ENCODE results near the gene LBHD2. TPM values are rescaled to one million over a fixed set of nuclear protein-coding genes. Genes with fewer than 3 reads are reported as not detected.

The LBHD2 gene
- total RNA-seq, 2 experiments from 2014 or later: not detected

- ChIA-PET POLR2A (interaction anchor here (0.6 kb wide), 1 partner anchor 239 kb away, joined by 4 read pairs; no protein-coding TSS in a partner anchor), CTCF (ENCODE audit: unreplicated experiment) (no interaction called here)
- no peaks in the 10 kb centered on the region for H3K9me3 ChIP-seq (ENCODE audit: low read length)
- H3K79me2 ChIP-seq (ENCODE audit: insufficient read depth, low read depth, low read length): no peaks in the 10 kb centered on the region
- no peak overlapping the region for H3K4me2 ChIP-seq (ENCODE audit: low read length)
- no peak overlapping the region for H3K27ac ChIP-seq (ENCODE audit: low read depth, low read length, poor library complexity, severe bottlenecking)
- H3K4me3 ChIP-seq (ENCODE audit: low read depth, low read length, poor library complexity, severe bottlenecking): no peak overlapping the region
- H3K4me1 ChIP-seq (ENCODE audit: insufficient read depth, low read length, poor library complexity, severe bottlenecking): no peaks in the 10 kb centered on the region
- H4K20me1 ChIP-seq (ENCODE audit: insufficient read depth, low read length): no peaks in the 10 kb centered on the region
- no peaks in the 10 kb centered on the region for H3K36me3 ChIP-seq (ENCODE audit: insufficient read depth, low read length)
- TF ChIP-seq EZH2phosphoT487 (IDR thresholded peaks at IDR 0.05; ENCODE audit: borderline replicate concordance, low read depth, low read length): no peak
- TF ChIP-seq CTCF (conservative IDR thresholded peaks at IDR 0.05; ENCODE audit: low read length): no peak
- intact Hi-C loops (cut with micrococcal nuclease; ENCODE audit: unreplicated experiment): no loop called here
- no TSS peak for BruUV-seq (replicated peaks)
- no peak overlapping the region for H2AFZ ChIP-seq (ENCODE audit: low read length)
- DNase-seq (ENCODE audit: low spot score): no peak
- H3K9me2 ChIP-seq (ENCODE audit: insufficient read depth, low read length): no peaks in the 10 kb centered on the region
Measured at GRCh38 chr14:103050935-103051334, 33.1 kb upstream of the LBHD2 start.

GRCh38 chr14:103052407-103052806 lies 31.6 kb upstream of the LBHD2 start:
- intact Hi-C loops (cut with micrococcal nuclease; ENCODE audit: unreplicated experiment): no loop called here
- no peaks in the 10 kb centered on the region for H3K36me3 ChIP-seq (ENCODE audit: insufficient read depth, low read length)
- CTCF ChIA-PET (ENCODE audit: unreplicated experiment): interaction anchor here (0.6 kb wide), 1 partner anchor 53 kb away, joined by 3 read pairs; no protein-coding TSS in a partner anchor
- H3K9me2 ChIP-seq (ENCODE audit: insufficient read depth, low read length): no peaks in the 10 kb centered on the region
- no peak overlapping the region for H3K27ac ChIP-seq (ENCODE audit: low read depth, low read length, poor library complexity, severe bottlenecking)
- H3K79me2 ChIP-seq (ENCODE audit: insufficient read depth, low read depth, low read length): no peaks in the 10 kb centered on the region
- BruUV-seq (replicated peaks): no TSS peak
- H3K9me3 ChIP-seq (ENCODE audit: low read length): no peaks in the 10 kb centered on the region
- no peak overlapping the region for H3K4me2 ChIP-seq (ENCODE audit: low read length)
- no peak for DNase-seq (ENCODE audit: low spot score)
- H3K4me3 ChIP-seq (ENCODE audit: low read depth, low read length, poor library complexity, severe bottlenecking): no peak overlapping the region
- no peaks in the 10 kb centered on the region for H4K20me1 ChIP-seq (ENCODE audit: insufficient read depth, low read length)
- H3K4me1 ChIP-seq (ENCODE audit: insufficient read depth, low read length, poor library complexity, severe bottlenecking): no peaks in the 10 kb centered on the region
- POLR2A ChIA-PET: no interaction called here
- TF ChIP-seq CTCF (conservative IDR thresholded peaks at IDR 0.05; ENCODE audit: low read length) (no peak), EZH2phosphoT487 (IDR thresholded peaks at IDR 0.05; ENCODE audit: borderline replicate concordance, low read depth, low read length) (no peak)
- H2AFZ ChIP-seq (ENCODE audit: low read length): no peak overlapping the region

GRCh38 chr14:103055695-103056094 lies 28.3 kb upstream of the LBHD2 start:
- H2AFZ ChIP-seq (ENCODE audit: low read length): no peak overlapping the region
- ChIA-PET POLR2A (no interaction called here), CTCF (ENCODE audit: unreplicated experiment) (no interaction called here)
- H4K20me1 ChIP-seq (ENCODE audit: insufficient read depth, low read length): no peaks in the 10 kb centered on the region
- no peaks in the 10 kb centered on the region for H3K4me1 ChIP-seq (ENCODE audit: insufficient read depth, low read length, poor library complexity, severe bottlenecking)
- no peaks in the 10 kb centered on the region for H3K9me2 ChIP-seq (ENCODE audit: insufficient read depth, low read length)
- H3K79me2 ChIP-seq (ENCODE audit: insufficient read depth, low read depth, low read length): no peaks in the 10 kb centered on the region
- no peaks in the 10 kb centered on the region for H3K36me3 ChIP-seq (ENCODE audit: insufficient read depth, low read length)
- H3K4me3 ChIP-seq (ENCODE audit: low read depth, low read length, poor library complexity, severe bottlenecking): no peak overlapping the region
- no TSS peak for BruUV-seq (replicated peaks)
- intact Hi-C loops (cut with micrococcal nuclease; ENCODE audit: unreplicated experiment): no loop called here
- no peak overlapping the region for H3K4me2 ChIP-seq (ENCODE audit: low read length)
- no peak overlapping the region for H3K27ac ChIP-seq (ENCODE audit: low read depth, low read length, poor library complexity, severe bottlenecking)
- DNase-seq (ENCODE audit: low spot score): no peak
- TF ChIP-seq EZH2phosphoT487 (IDR thresholded peaks at IDR 0.05; ENCODE audit: borderline replicate concordance, low read depth, low read length): no peak
- TF ChIP-seq CTCF (conservative IDR thresholded peaks at IDR 0.05; ENCODE audit: low read length): no peak
- H3K9me3 ChIP-seq (ENCODE audit: low read length): no peaks in the 10 kb centered on the region

All from OCI-LY7 (cell line).